A549 (cell line): ENCODE measurements around the gene DERL3. TPM values are rescaled to one million over a fixed set of nuclear protein-coding genes. Genes with fewer than 3 reads are reported as not detected.

Source experiments
- ATAC-seq, 2 experiments: fragments of 200-7000 bp in 1 of 2; fragments of >200 bp in 1 of 2; cut with Nextera tagmentation in 1 of 2; cut with Tn5 transposase in 1 of 2; 3 replicates each; pipeline versions ENCODE4 v1.8.0 to v1.9.1; 2018 to 2020; ENCODE audit warnings: mild to moderate bottlenecking in 1 of 2, moderate library complexity in 1 of 2
- CTCF ChIA-PET: fragments of 300-600 bp; sonication (Branson Sonifier 250); formaldehyde crosslinking; extraction: SDS; loops from one replicate; lab custom pipeline; 2021; ENCODE audit warnings: antibody characterized with exemption, inconsistent platforms; lab: Yijun Ruan, JAX
- POLR2A ChIA-PET: fragments of 350-600 bp; formaldehyde crosslinking; extraction: SDS; loops from one replicate; lab custom pipeline; 2021; ENCODE audit warnings: antibody characterized with exemption, inconsistent platforms; lab: Yijun Ruan, JAX
- DNase-seq, 2 experiments: peaks; one replicate each; pipeline versions ENCODE4 v3.0.0 to v3.0.0-alpha.2; 2011 to 2016; ENCODE audit warnings: low read depth in 1 of 2, low spot score in 1 of 2
- FAIRE-seq: peaks from 2 replicates; lab custom pipeline; 2011; peaks lifted over from hg19 to GRCh38; lab: Jason Lieb, UNC
- H3K27ac ChIP-seq, 2 experiments: fragments of >200 bp; sonication (Bioruptor Twin); formaldehyde crosslinking; 3 replicates each; pipeline ENCODE4 v1.5.1; 2016 to 2017
- H3K4me1 ChIP-seq: fragments of >200 bp; sonication (Bioruptor Twin); formaldehyde crosslinking; 3 replicates; pipeline ENCODE4 v1.6.1; 2016
- H3K4me2 ChIP-seq: fragments of >200 bp; sonication (Bioruptor Twin); formaldehyde crosslinking; 3 replicates; pipeline ENCODE4 v1.6.1; 2016
- H3K4me3 ChIP-seq: fragments of >200 bp; sonication (Bioruptor Twin); formaldehyde crosslinking; 3 replicates; pipeline ENCODE4 v1.5.1; 2016
- H3K9me3 ChIP-seq: fragments of >200 bp; sonication (Bioruptor Twin); formaldehyde crosslinking; 3 replicates; pipeline ENCODE4 v1.6.1; 2016
- CBX2 ChIP-seq: fragments of 200-600 bp; sonication (generic); IDR thresholded peaks from 2 replicates; pipeline ENCODE4 v1.6.1; 2016; ENCODE audit warnings: low read depth, mild to moderate bottlenecking, borderline replicate concordance
- CEBPB ChIP-seq, 2 experiments: fragments of >200 bp in 1 of 2; sonication (Bioruptor Twin) in 1 of 2; formaldehyde crosslinking in 1 of 2; IDR thresholded peaks; 2 replicates each; pipeline ENCODE4 v1.6.1; 2012 to 2016
- CTCF ChIP-seq: fragments of >200 bp; sonication (Bioruptor Twin); formaldehyde crosslinking; IDR thresholded peaks from 3 replicates; pipeline ENCODE4 v1.5.1; 2016
- EHF ChIP-seq: fragments of 250-450 bp; sonication (Bioruptor Pico); IDR thresholded peaks from 2 replicates; pipeline ENCODE4 v1.5.0; 2020; ENCODE audit warnings: mild to moderate bottlenecking
- EP300 ChIP-seq, 2 experiments: fragments of >200 bp; sonication (Bioruptor Twin); formaldehyde crosslinking; IDR thresholded peaks; 2 replicates in 1 of 2; 3 replicates in 1 of 2; pipeline ENCODE4 v1.6.1; 2016 to 2017
- GATA3 ChIP-seq: IDR thresholded peaks from 2 replicates; pipeline ENCODE4 v1.6.1; 2012; ENCODE audit warnings: borderline replicate concordance
- HDAC2 ChIP-seq: fragments of 200-600 bp; sonication (generic); IDR thresholded peaks from 2 replicates; pipeline ENCODE4 v1.6.1; 2016
- HOXB5 ChIP-seq: fragments of 250-450 bp; sonication (Bioruptor Pico); IDR thresholded peaks from 2 replicates; pipeline ENCODE4 v1.5.0; 2020; ENCODE audit warnings: mild to moderate bottlenecking, moderate library complexity
- JUN ChIP-seq, 2 experiments: fragments of >200 bp; sonication (Bioruptor Twin); formaldehyde crosslinking; IDR thresholded peaks; 2 replicates in 1 of 2; 3 replicates in 1 of 2; pipeline ENCODE4 v1.6.1; 2016 to 2017
- KDM1A ChIP-seq: fragments of 200-600 bp; sonication (generic); IDR thresholded peaks from 2 replicates; pipeline ENCODE4 v1.6.1; 2016; ENCODE audit warnings: low read depth, mild to moderate bottlenecking
- MAFK ChIP-seq: fragments of 450-650 bp; IDR thresholded peaks from 2 replicates; pipeline ENCODE4 v1.6.1; 2014; ENCODE audit not compliant: partially characterized antibody
- MAX ChIP-seq: IDR thresholded peaks from 2 replicates; pipeline ENCODE4 v1.6.1; 2012
- MAZ ChIP-seq: fragments of 150-350 bp; IDR thresholded peaks from 2 replicates; pipeline ENCODE4 v1.6.1; 2014; ENCODE audit warnings: antibody characterized with exemption, low read depth, low read length, borderline replicate concordance
- MYC ChIP-seq: IDR thresholded peaks from 2 replicates; pipeline ENCODE4 v1.6.1; 2012; ENCODE audit warnings: mild to moderate bottlenecking, inconsistent platforms, low read length, improper control_type of control experiment, borderline replicate concordance
- NFE2L2 ChIP-seq: fragments of 150-350 bp; conservative IDR thresholded peaks from 2 replicates; pipeline ENCODE4 v1.6.1; 2014; ENCODE audit warnings: low read length
- PHF8 ChIP-seq: fragments of 200-600 bp; sonication (generic); IDR thresholded peaks from 2 replicates; pipeline ENCODE4 v1.6.1; 2016; ENCODE audit warnings: low read depth, mild to moderate bottlenecking, antibody characterized with exemption, moderate library complexity, borderline replicate concordance
- POLR2A ChIP-seq: IDR thresholded peaks from 2 replicates; pipeline ENCODE4 v1.6.1; 2012; ENCODE audit warnings: mild to moderate bottlenecking, low read length
- POLR2AphosphoS2 ChIP-seq: conservative IDR thresholded peaks from 2 replicates; pipeline ENCODE4 v1.6.1; 2012; ENCODE audit warnings: low read length, improper control_type of control experiment, inconsistent platforms
- RAD21 ChIP-seq, 2 experiments: fragments of >200 bp in 1 of 2; sonication (Bioruptor Twin) in 1 of 2; formaldehyde crosslinking in 1 of 2; IDR thresholded peaks in 1 of 2; conservative IDR thresholded peaks in 1 of 2; 2 replicates in 1 of 2; 3 replicates in 1 of 2; pipeline ENCODE4 v1.6.1; 2012 to 2018; ENCODE audit warnings: inconsistent platforms in 1 of 2
- RARB ChIP-seq: fragments of 250-450 bp; sonication (Bioruptor Pico); IDR thresholded peaks from 2 replicates; pipeline ENCODE4 v1.8.0; 2021; ENCODE audit warnings: mild to moderate bottlenecking, moderate library complexity
- RNF2 ChIP-seq: fragments of 200-600 bp; sonication (generic); IDR thresholded peaks from 2 replicates; pipeline ENCODE4 v1.6.1; 2016; ENCODE audit warnings: low read depth, mild to moderate bottlenecking, antibody characterized with exemption, moderate library complexity, borderline replicate concordance
- SMC3 ChIP-seq: fragments of >200 bp; sonication (Bioruptor Twin); formaldehyde crosslinking; IDR thresholded peaks from 3 replicates; pipeline ENCODE4 v1.6.1; 2018; ENCODE audit warnings: inconsistent platforms
- SREBF2 ChIP-seq: fragments of 450-650 bp; IDR thresholded peaks from 2 replicates; pipeline ENCODE4 v1.6.1; 2014; ENCODE audit warnings: mild to moderate bottlenecking, moderate library complexity
- TFCP2L1 ChIP-seq: fragments of 250-450 bp; sonication (Bioruptor Pico); IDR thresholded peaks from 2 replicates; pipeline ENCODE4 v1.5.0; 2021; ENCODE audit warnings: mild to moderate bottlenecking
- ZC3H11A ChIP-seq: fragments of 450-650 bp; IDR thresholded peaks from 2 replicates; pipeline ENCODE4 v1.6.1; 2014; ENCODE audit warnings: antibody characterized with exemption, mild to moderate bottlenecking
- ZNF302 ChIP-seq: fragments of 250-450 bp; sonication (Bioruptor Pico); IDR thresholded peaks from 2 replicates; pipeline ENCODE4 v1.9.0; 2021; ENCODE audit warnings: inconsistent platforms, mild to moderate bottlenecking, moderate library complexity
- WGBS: methylation state at CpG from one replicate; pipeline ENCODE4 v1.1.6; 2017; ENCODE audit errors: missing lambda C conversion rate; 5-methylcytosine and 5-hydroxymethylcytosine counted together
- polyA plus RNA-seq, 4 experiments: library from polyadenylated mRNA; depleted of rRNA in 3 of 4; stranded (reverse); fragments of >200 nt; fragmentation: RNase III in 1 of 4; extraction: RNeasy Plus Mini Kit Qiagen cat#74134 plus additional on column Dnase treatment in 1 of 4; gene quantifications; 2 replicates in 3 of 4; 3 replicates in 1 of 4; pipeline ENCODE4 v1.2.3, GENCODE V29; 2011 to 2017
- TF ChIP-seq, protein P1 (sequence below): fragments of >200 bp; sonication (Bioruptor Twin); formaldehyde crosslinking; IDR thresholded peaks from 2 replicates; pipeline ENCODE4 v1.6.1; 2016
- TF ChIP-seq, protein P2 (sequence below): IDR thresholded peaks from 2 replicates; pipeline ENCODE4 v1.6.1; 2012
- TF ChIP-seq, protein P3 (sequence below): fragments of >200 bp; sonication (Bioruptor Twin); formaldehyde crosslinking; IDR thresholded peaks from 3 replicates; pipeline ENCODE4 v1.6.1; 2016

Gene DERL3
- polyA plus RNA-seq, 2 of the 4 experiments (the other 2 are of a cell fraction) = 0.08 to 0.40 TPM

GRCh38 chr22:23878219-23878618 lies 39.4 kb upstream of the DERL3 start:
- Histone ChIP-seq H3K9me3 (no peaks in the 10 kb centered on the region), H3K4me3 (no peak overlapping the region), H3K4me1 (no peaks in the 10 kb centered on the region), H3K4me2 (no peak overlapping the region), H3K27ac (no peak overlapping the region)
- ATAC-seq (no peak), FAIRE-seq (no peak), DNase-seq (no peak)
- TF ChIP-seq TFCP2L1 (CRISPR knock-in tag) = no peak
- TF ChIP-seq, protein P1, sequence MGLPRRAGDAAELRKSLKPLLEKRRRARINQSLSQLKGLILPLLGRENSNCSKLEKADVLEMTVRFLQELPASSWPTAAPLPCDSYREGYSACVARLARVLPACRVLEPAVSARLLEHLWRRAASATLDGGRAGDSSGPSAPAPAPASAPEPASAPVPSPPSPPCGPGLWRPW = no peak
- no peak for TF ChIP-seq MAZ
- TF ChIP-seq, protein P2, sequence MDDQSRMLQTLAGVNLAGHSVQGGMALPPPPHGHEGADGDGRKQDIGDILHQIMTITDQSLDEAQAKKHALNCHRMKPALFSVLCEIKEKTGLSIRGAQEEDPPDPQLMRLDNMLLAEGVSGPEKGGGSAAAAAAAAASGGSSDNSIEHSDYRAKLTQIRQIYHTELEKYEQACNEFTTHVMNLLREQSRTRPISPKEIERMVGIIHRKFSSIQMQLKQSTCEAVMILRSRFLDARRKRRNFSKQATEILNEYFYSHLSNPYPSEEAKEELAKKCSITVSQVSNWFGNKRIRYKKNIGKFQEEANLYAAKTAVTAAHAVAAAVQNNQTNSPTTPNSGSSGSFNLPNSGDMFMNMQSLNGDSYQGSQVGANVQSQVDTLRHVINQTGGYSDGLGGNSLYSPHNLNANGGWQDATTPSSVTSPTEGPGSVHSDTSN = no peak
- no peak for TF ChIP-seq CTCF
- TF ChIP-seq HOXB5 (CRISPR knock-in tag) = no peak
- no peak for TF ChIP-seq MYC
- TF ChIP-seq PHF8 = no peak
- no peak for TF ChIP-seq HDAC2
- no peak for TF ChIP-seq ZC3H11A
- no peak for TF ChIP-seq CEBPB (IDR thresholded peaks at IDR 0.05)
- CTCF ChIA-PET = interaction anchor here (0.8 to 0.9 kb wide), 2 partner anchors 16 to 29 kb away, joined by 3 to 4 read pairs; partner anchors contain the start of gene MIF
- 75% methylated on average over 7 of the region's 7 CpGs for WGBS
- POLR2A ChIA-PET = no interaction called here

GRCh38 chr22:23877566-23877965 lies 38.8 kb upstream of the DERL3 start:
- FAIRE-seq (no peak), ATAC-seq (no peak), DNase-seq (no peak)
- no peaks in the 10 kb centered on the region for H3K9me3 ChIP-seq
- POLR2A ChIA-PET = no interaction called here
- H3K4me3 ChIP-seq = no peak overlapping the region
- 82% methylated on average over 5 of the region's 8 CpGs for WGBS
- TF ChIP-seq CBX2 (no peak), KDM1A (no peak), RARB (CRISPR knock-in tag) (no peak), POLR2A (no peak), MAFK (no peak), SMC3 (no peak), EHF (CRISPR knock-in tag) (no peak), CTCF (no peak), MAX (no peak), POLR2AphosphoS2 (no peak), RAD21 (conservative IDR thresholded peaks at IDR 0.05 in 1 of 2, IDR thresholded peaks at IDR 0.05 in 1 of 2) (no peak), RNF2 (no peak), ZNF302 (CRISPR knock-in tag) (no peak), NFE2L2 (no peak), GATA3 (no peak), EP300 (IDR thresholded peaks at IDR 0.05) (no peak), JUN (IDR thresholded peaks at IDR 0.05) (no peak), SREBF2 (no peak)
- TF ChIP-seq, protein P2 = no peak
- TF ChIP-seq, protein P3, sequence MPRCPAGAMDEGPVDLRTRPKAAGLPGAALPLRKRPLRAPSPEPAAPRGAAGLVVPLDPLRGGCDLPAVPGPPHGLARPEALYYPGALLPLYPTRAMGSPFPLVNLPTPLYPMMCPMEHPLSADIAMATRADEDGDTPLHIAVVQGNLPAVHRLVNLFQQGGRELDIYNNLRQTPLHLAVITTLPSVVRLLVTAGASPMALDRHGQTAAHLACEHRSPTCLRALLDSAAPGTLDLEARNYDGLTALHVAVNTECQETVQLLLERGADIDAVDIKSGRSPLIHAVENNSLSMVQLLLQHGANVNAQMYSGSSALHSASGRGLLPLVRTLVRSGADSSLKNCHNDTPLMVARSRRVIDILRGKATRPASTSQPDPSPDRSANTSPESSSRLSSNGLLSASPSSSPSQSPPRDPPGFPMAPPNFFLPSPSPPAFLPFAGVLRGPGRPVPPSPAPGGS = no peak
- H3K4me2 ChIP-seq = no peak overlapping the region
- CTCF ChIA-PET = interaction anchor here (0.6 to 0.9 kb wide), 3 partner anchors 13 to 28 kb away, joined by 3 to 4 read pairs (median 4); partner anchors contain the start of gene MIF
- H3K4me1 ChIP-seq = no peaks in the 10 kb centered on the region
- no peak overlapping the region for H3K27ac ChIP-seq
